K562 (cell line): ENCODE data around the gene TTC5. TPM values are rescaled to one million over a fixed set of nuclear protein-coding genes. Genes with fewer than 3 reads are reported as not detected.

Source experiments
- ATF2 ChIP-seq: sonication (generic); formaldehyde crosslinking; IDR thresholded peaks from 2 replicates; pipeline ENCODE4 v1.8.1; 2022; ENCODE audit warnings: missing genetic modification reagents
- E2F1 ChIP-seq: sonication (generic); formaldehyde crosslinking; IDR thresholded peaks from 2 replicates; pipeline ENCODE4 v1.8.1; 2023; ENCODE audit warnings: mild to moderate bottlenecking, missing genetic modification reagents, moderate library complexity
- EP400 ChIP-seq: fragments of 450-650 bp; IDR thresholded peaks from 2 replicates; pipeline ENCODE4 v1.6.1; 2017; ENCODE audit warnings: antibody characterized with exemption, mild to moderate bottlenecking, moderate library complexity
- ETS1 ChIP-seq: conservative IDR thresholded peaks from 2 replicates; pipeline ENCODE4 v1.6.1; 2011; ENCODE audit warnings: low read depth, mild to moderate bottlenecking, low read length; ENCODE audit not compliant: control insufficient read depth
- IRF2 ChIP-seq: sonication (generic); formaldehyde crosslinking; IDR thresholded peaks from 2 replicates; pipeline ENCODE4 v1.8.1; 2022; ENCODE audit warnings: mild to moderate bottlenecking, missing genetic modification reagents
- KDM4B ChIP-seq, 2 experiments: fragments of 450-650 bp in 1 of 2; sonication (generic) in 1 of 2; IDR thresholded peaks; 2 replicates each; pipeline ENCODE4 v1.6.1; 2016 to 2017; ENCODE audit warnings: borderline replicate concordance in 2 of 2, antibody characterized with exemption in 1 of 2, low read depth in 1 of 2, mild to moderate bottlenecking in 1 of 2
- MTA1 ChIP-seq: fragments of 450-650 bp; IDR thresholded peaks from 2 replicates; pipeline ENCODE4 v1.6.1; 2017; ENCODE audit warnings: borderline replicate concordance
- MTA3 ChIP-seq: fragments of 450-650 bp; formaldehyde crosslinking; IDR thresholded peaks from 2 replicates; pipeline ENCODE4 v1.6.1; 2017; ENCODE audit warnings: mild to moderate bottlenecking, borderline replicate concordance
- NR2F6 ChIP-seq: fragments of 450-650 bp; formaldehyde crosslinking; IDR thresholded peaks from 2 replicates; pipeline ENCODE4 v1.4.0; 2020; ENCODE audit warnings: mild to moderate bottlenecking
- PHB ChIP-seq: fragments of 250-450 bp; sonication (Bioruptor Pico); IDR thresholded peaks from 2 replicates; pipeline ENCODE4 v1.5.0; 2021
- POLR2AphosphoS5 ChIP-seq: IDR thresholded peaks from 2 replicates; pipeline ENCODE4 v1.6.1; 2011; ENCODE audit warnings: mild to moderate bottlenecking, low read depth, low read length, moderate library complexity; ENCODE audit not compliant: control insufficient read depth, insufficient read depth
- POLR2B ChIP-seq: fragments of 450-650 bp; IDR thresholded peaks from 2 replicates; pipeline ENCODE4 v1.6.1; 2018; ENCODE audit warnings: low read depth; ENCODE audit not compliant: partially characterized antibody
- RBBP5 ChIP-seq: fragments of 200-600 bp; sonication (generic); IDR thresholded peaks from 2 replicates; pipeline ENCODE4 v1.6.1; 2012; ENCODE audit warnings: borderline replicate concordance, mild to moderate bottlenecking, low read length, control low read depth, inconsistent platforms; ENCODE audit not compliant: insufficient read depth, poor library complexity, severe bottlenecking
- RBFOX2 ChIP-seq: fragments of 200-400 bp; formaldehyde crosslinking; IDR thresholded peaks from 2 replicates; pipeline ENCODE4 v1.6.1; 2017; ENCODE audit warnings: low read depth, mild to moderate bottlenecking, low read length, moderate library complexity
- SMARCC2 ChIP-seq: fragments of 450-650 bp; IDR thresholded peaks from 2 replicates; pipeline ENCODE4 v1.6.1; 2017; ENCODE audit warnings: antibody characterized with exemption, moderate library complexity, mild to moderate bottlenecking, low read depth
- SNAPC5 ChIP-seq: fragments of 250-450 bp; sonication (Bioruptor Pico); IDR thresholded peaks from 2 replicates; pipeline ENCODE4 v1.8.0; 2021; ENCODE audit warnings: moderate library complexity, mild to moderate bottlenecking, inconsistent platforms
- TBP ChIP-seq: optimal IDR thresholded peaks from 2 replicates; pipeline ENCODE3; 2011; ENCODE audit warnings: low read depth, low read length, improper control_type of control experiment
- UBTF ChIP-seq, 2 experiments: IDR thresholded peaks; 2 replicates each; pipeline ENCODE4 v1.6.1; 2012; ENCODE audit warnings: improper control_type of control experiment in 2 of 2, low read depth in 2 of 2, low read length in 2 of 2, borderline replicate concordance in 1 of 2
- ZNF143 ChIP-seq: sonication (generic); formaldehyde crosslinking; IDR thresholded peaks from 2 replicates; pipeline ENCODE4 v1.9.0; 2022; ENCODE audit warnings: mild to moderate bottlenecking, missing genetic modification reagents
- ZNF232 ChIP-seq: sonication (generic); formaldehyde crosslinking; IDR thresholded peaks from 2 replicates; pipeline ENCODE4 v1.8.0; 2022; ENCODE audit warnings: mild to moderate bottlenecking, missing genetic modification reagents
- ZNF316 ChIP-seq: fragments of 450-650 bp; IDR thresholded peaks from 2 replicates; pipeline ENCODE4 v1.6.1; 2016
- polyA plus RNA-seq, 8 experiments: library from polyadenylated mRNA; depleted of rRNA in 4 of 8; stranded (reverse) in 5 of 8; unstranded in 3 of 8; fragments of >200 nt; fragmentation: Nextera tagmentation in 2 of 8; fragmentation: Illumina TruSeq in 1 of 8; extraction: Ambion mirVana in 2 of 8; extraction: Trizol in 1 of 8; gene quantifications; 2 replicates each; pipeline versions ENCODE4 v1.2.1 to v1.2.3, GENCODE V29; 2011 to 2014; ENCODE audit warnings: inconsistent platforms in 1 of 8, missing spikeins in 1 of 8
- total RNA-seq, 7 experiments: library from RNA; depleted of rRNA in 6 of 7; stranded (reverse); fragments of >200 nt in 6 of 7; fragmentation: Illumina TruSeq in 2 of 7; extraction: Trizol in 2 of 7; gene quantifications; 2 replicates each; pipeline versions ENCODE4 v1.2.1 to v1.2.3, GENCODE V29; 2011 to 2021; ENCODE audit warnings: low replicate concordance in 1 of 7

TTC5 gene
- total and polyA plus RNA-seq, 9 of the 15 experiments (the other 6 are each of a cell fraction or from before 2014, with no cell fraction given), result 4.8 to 17.1 (median 7.5) TPM

GRCh38 chr14:20343092-20343861, 37.5 kb upstream of the TTC5 start, which contains the start of gene PARP2 (continued):
- TF ChIP-seq PHB (CRISPR knock-in tag) (no peak), POLR2AphosphoS5 (peak; percentile 94), NR2F6 (CRISPR knock-in tag) (no peak), MTA1 (peak; percentile 94), SNAPC5 (CRISPR knock-in tag) (peak; percentile 93), IRF2 (CRISPR knock-in tag) (no peak), POLR2B (peak; percentile 44), EP400 (peak; percentile 72), RBFOX2 (peak; percentile 84), RBBP5 (peak; percentile 61), ZNF143 (peak; percentile 95), MTA3 (peak; percentile 68; the same call in 1 of the 2 replicates), ZNF232 (CRISPR knock-in tag) (no peak), E2F1 (CRISPR knock-in tag) (peak; percentile 90), ETS1 (peak; percentile 65; the same call in 1 of the 2 replicates), ATF2 (CRISPR knock-in tag) (peak; percentile 50; the same call in 1 of the 2 replicates), UBTF (IDR thresholded peaks at IDR 0.05; ENCODE audit: borderline replicate concordance in 1 of 2, low read depth in 2 of 2, low read length in 2 of 2) (peak in 1 of 2 experiments; percentile 94; a peak in 2 of 4 replicates), SMARCC2 (no peak), KDM4B (IDR thresholded peaks at IDR 0.05; ENCODE audit: borderline replicate concordance in 2 of 2, low read depth in 1 of 2) (peak in 1 of 2 experiments; percentile 84; a peak in 1 of 4 replicates), ZNF316 (peak; percentile 65), TBP (peak; percentile 99)
